HepG2 (cell line): ENCODE measurements around the gene ANAPC2. TPM values are rescaled to one million over a fixed set of nuclear protein-coding genes. Genes with fewer than 3 reads are reported as not detected.

Experiments used
- CENPBD1 ChIP-seq: sonication (generic); formaldehyde crosslinking; IDR thresholded peaks from 2 replicates; pipeline ENCODE4 v1.8.0; 2022; ENCODE audit warnings: missing genetic modification reagents, low read depth, mild to moderate bottlenecking, borderline replicate concordance
- CTCF ChIP-seq: sonication (generic); formaldehyde crosslinking; IDR thresholded peaks from 2 replicates; pipeline ENCODE4 v1.5.0; 2020; ENCODE audit warnings: mild to moderate bottlenecking, missing genetic modification reagents, moderate library complexity
- FOXK2 ChIP-seq: fragments of 450-650 bp; IDR thresholded peaks from 2 replicates; pipeline ENCODE4 v1.6.1; 2016
- HIVEP1 ChIP-seq: sonication (generic); formaldehyde crosslinking; IDR thresholded peaks from 2 replicates; pipeline ENCODE4 v1.4.0; 2020; ENCODE audit warnings: mild to moderate bottlenecking, missing genetic modification reagents
- HMG20A ChIP-seq: IDR thresholded peaks from 2 replicates; pipeline ENCODE4 v1.6.1; 2016; ENCODE audit warnings: borderline replicate concordance
- HOXA3 ChIP-seq: sonication (generic); formaldehyde crosslinking; IDR thresholded peaks from 2 replicates; pipeline ENCODE4 v1.5.0; 2020; ENCODE audit warnings: missing genetic modification reagents
- MAF1 ChIP-seq: sonication (generic); formaldehyde crosslinking; IDR thresholded peaks from 2 replicates; pipeline ENCODE4 v1.5.0; 2020; ENCODE audit warnings: missing genetic modification reagents, borderline replicate concordance
- MAFK ChIP-seq, 2 experiments: IDR thresholded peaks in 1 of 2; conservative IDR thresholded peaks in 1 of 2; 2 replicates each; pipeline ENCODE4 v1.6.1; 2011; ENCODE audit warnings: improper control_type of control experiment in 2 of 2, low read length in 2 of 2
- MED13 ChIP-seq: sonication (generic); formaldehyde crosslinking; IDR thresholded peaks from 2 replicates; pipeline ENCODE4 v1.5.0; 2020; ENCODE audit warnings: missing genetic modification reagents
- MXD1 ChIP-seq: sonication (generic); formaldehyde crosslinking; IDR thresholded peaks from 2 replicates; pipeline ENCODE4 v1.4.0; 2020; ENCODE audit warnings: mild to moderate bottlenecking, missing genetic modification reagents
- PAWR ChIP-seq: sonication (generic); formaldehyde crosslinking; IDR thresholded peaks from 2 replicates; pipeline ENCODE4 v1.4.0; 2020; ENCODE audit warnings: missing genetic modification reagents, mild to moderate bottlenecking, borderline replicate concordance
- PBX2 ChIP-seq: IDR thresholded peaks from 2 replicates; pipeline ENCODE4 v1.6.1; 2016; ENCODE audit warnings: control low read depth
- RBFOX2 ChIP-seq: fragments of 200-400 bp; formaldehyde crosslinking; IDR thresholded peaks from 2 replicates; pipeline ENCODE4 v1.6.1; 2017; ENCODE audit warnings: low read depth, mild to moderate bottlenecking, low read length
- REL ChIP-seq: sonication (generic); formaldehyde crosslinking; conservative IDR thresholded peaks from 2 replicates; pipeline ENCODE4 v1.8.0; 2022; ENCODE audit warnings: mild to moderate bottlenecking, missing genetic modification reagents, moderate library complexity
- SNAPC2 ChIP-seq: sonication (generic); formaldehyde crosslinking; IDR thresholded peaks from 2 replicates; pipeline ENCODE4 v1.8.1; 2022; ENCODE audit warnings: mild to moderate bottlenecking, missing genetic modification reagents
- SRY ChIP-seq: sonication (generic); formaldehyde crosslinking; IDR thresholded peaks from 2 replicates; pipeline ENCODE4 v1.8.0; 2022; ENCODE audit warnings: mild to moderate bottlenecking, missing genetic modification reagents
- TEAD3 ChIP-seq: optimal IDR thresholded peaks from 2 replicates; pipeline ENCODE3; 2016; ENCODE audit warnings: borderline replicate concordance
- THYN1 ChIP-seq: sonication (generic); formaldehyde crosslinking; IDR thresholded peaks from 2 replicates; pipeline ENCODE4 v1.8.1; 2023; ENCODE audit warnings: low read depth, mild to moderate bottlenecking, moderate library complexity, missing genetic modification reagents, borderline replicate concordance
- TP53 ChIP-seq: sonication (generic); formaldehyde crosslinking; conservative IDR thresholded peaks from 2 replicates; pipeline ENCODE4 v1.4.0; 2020; ENCODE audit warnings: missing genetic modification reagents
- ZFP37 ChIP-seq: sonication (generic); formaldehyde crosslinking; IDR thresholded peaks from 2 replicates; pipeline ENCODE4 v1.4.0; 2020; ENCODE audit warnings: missing genetic modification reagents, borderline replicate concordance
- ZNF263 ChIP-seq: sonication (generic); formaldehyde crosslinking; IDR thresholded peaks from 2 replicates; pipeline ENCODE4 v1.4.0; 2020; ENCODE audit warnings: missing genetic modification reagents
- ZNF280B ChIP-seq: sonication (generic); formaldehyde crosslinking; IDR thresholded peaks from 2 replicates; pipeline ENCODE4 v1.5.0; 2020; ENCODE audit warnings: missing genetic modification reagents, mild to moderate bottlenecking, borderline replicate concordance
- ZNF543 ChIP-seq: sonication (generic); formaldehyde crosslinking; IDR thresholded peaks from 2 replicates; pipeline ENCODE4 v1.4.0; 2020; ENCODE audit warnings: mild to moderate bottlenecking, missing genetic modification reagents
- ZNF674 ChIP-seq: sonication (generic); formaldehyde crosslinking; IDR thresholded peaks from 2 replicates; pipeline ENCODE4 v1.5.0; 2020; ENCODE audit warnings: low read depth, mild to moderate bottlenecking, missing genetic modification reagents
- ZNF773 ChIP-seq: sonication (generic); formaldehyde crosslinking; IDR thresholded peaks from 2 replicates; pipeline ENCODE4 v1.4.0; 2020; ENCODE audit warnings: missing genetic modification reagents, borderline replicate concordance
- polyA plus RNA-seq, 8 experiments: library from polyadenylated mRNA; depleted of rRNA in 3 of 8; stranded (reverse) in 7 of 8; unstranded in 1 of 8; fragments of >200 nt; fragmentation: Illumina TruSeq in 4 of 8; extraction: Trizol in 4 of 8; gene quantifications; 2 replicates each; pipeline versions ENCODE4 v1.2.1 to v1.2.3, GENCODE V29; 2011 to 2016; ENCODE audit warnings: low read depth in 4 of 8, missing spikeins in 1 of 8, mixed read lengths in 1 of 8; ENCODE audit not compliant: insufficient read depth in 1 of 8
- total RNA-seq, 5 experiments: library from RNA; depleted of rRNA; stranded (reverse); fragments of >200 nt; fragmentation: Illumina TruSeq; extraction: Trizol; gene quantifications; 2 replicates each; pipeline ENCODE4 v1.2.3, GENCODE V29; 2016; ENCODE audit warnings: low read depth in 1 of 5

The ANAPC2 gene
- total and polyA plus RNA-seq, 2 of the 13 experiments (the other 11 are each of a cell fraction or from before 2014, with no cell fraction given): 12.3 to 15.4 TPM

GRCh38 chr9:137217276-137218211 lies 29.2 kb upstream of the ANAPC2 start (continued):
- TF ChIP-seq THYN1 (CRISPR knock-in tag) (no peak), HOXA3 (CRISPR knock-in tag) (peak; percentile 49; the same call in 1 of the 2 replicates), CENPBD1 (no peak), MAFK (conservative IDR thresholded peaks at IDR 0.05 in 1 of 2, IDR thresholded peaks at IDR 0.05 in 1 of 2; ENCODE audit: low read length in 2 of 2) (no peak), MXD1 (CRISPR knock-in tag) (no peak), SRY (CRISPR knock-in tag) (no peak; the same call in 1 of the 2 replicates), ZNF674 (no peak), HMG20A (CRISPR knock-in tag) (no peak), TP53 (CRISPR knock-in tag) (no peak), MED13 (CRISPR knock-in tag) (no peak), REL (CRISPR knock-in tag) (no peak), ZFP37 (CRISPR knock-in tag) (no peak), TEAD3 (CRISPR knock-in tag) (peak; percentile 55), PBX2 (no peak), MAF1 (CRISPR knock-in tag) (0 out of 2 replicates have a peak, but pooled peaks have one; percentile 26), SNAPC2 (no peak), PAWR (no peak), CTCF (CRISPR knock-in tag) (peak; percentile 50), RBFOX2 (peak; percentile 60), ZNF280B (CRISPR knock-in tag) (0 out of 2 replicates have a peak, but pooled peaks have one; percentile 13), ZNF543 (CRISPR knock-in tag) (no peak; the same call in 1 of the 2 replicates), HIVEP1 (CRISPR knock-in tag) (no peak; the same call in 1 of the 2 replicates), ZNF773 (CRISPR knock-in tag) (no peak), FOXK2 (no peak), ZNF263 (peak; percentile 70; the same call in 1 of the 2 replicates)
